ENCODE results near the gene RCBTB2.
A peak's percentile ranks its signal among the peaks of the same experiment; 100 is the strongest.
"Not testable (repeated sequence)": the region's sequence is repeated elsewhere in the genome, so short reads cannot be mapped to it uniquely, and the experiment has no call there.

The RCBTB2 gene

DNA sequence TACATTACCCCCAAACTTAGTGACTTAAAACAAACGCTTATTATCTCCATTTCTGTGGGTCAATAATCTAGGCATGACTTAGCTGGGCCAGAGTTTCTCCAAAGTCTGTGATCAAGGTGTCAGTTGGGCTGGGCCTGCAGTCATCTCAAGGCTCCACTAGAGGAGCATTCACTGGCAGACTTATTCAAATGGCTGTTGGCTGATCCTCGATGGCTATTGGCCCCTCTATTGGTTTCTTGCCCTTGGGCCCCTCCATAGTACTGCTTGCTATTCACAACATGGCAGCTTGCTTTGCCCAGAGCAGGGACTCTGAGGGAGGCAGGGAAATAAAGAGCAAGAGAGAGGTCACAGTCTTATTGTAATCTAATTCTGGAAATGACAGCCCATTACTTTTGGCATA lies 57.6 kb downstream of the RCBTB2 start:
- Histone ChIP-seq H2AFZ (ENCODE audit: low read length) (no peak overlapping the region), H3K4me2 (ENCODE audit: low read depth, low read length, poor library complexity, severe bottlenecking) (no peak overlapping the region), H3K9ac (ENCODE audit: low read depth, low read length, poor library complexity, severe bottlenecking) (no peak overlapping the region), H3K9me2 (replicated peaks; ENCODE audit: low read depth, low read length) (no peaks in the 10 kb centered on the region), H3K27me3 (ENCODE audit: insufficient read depth, low read length, poor library complexity, severe bottlenecking) (no peaks in the 10 kb centered on the region), H3K79me2 (ENCODE audit: insufficient read depth, low read length) (no peaks in the 10 kb centered on the region), H3K36me3 (ENCODE audit: insufficient read depth, low read length) (peaks cover 21% of the 10 kb centered on the region), H3K4me1 (ENCODE audit: insufficient read depth, low read length, poor library complexity, severe bottlenecking) (no peaks in the 10 kb centered on the region), H3K9me3 (ENCODE audit: insufficient read depth, low read depth, low read length) (no peaks in the 10 kb centered on the region), H3K4me3 (ENCODE audit: low read length, poor library complexity, severe bottlenecking) (no peak overlapping the region), H4K20me1 (ENCODE audit: insufficient read depth, low read length, poor library complexity, severe bottlenecking) (no peaks in the 10 kb centered on the region), H3F3A (ENCODE audit: low read depth) (peaks cover 3% of the 10 kb centered on the region; the same call in 1 of the 2 replicates)
- TF ChIP-seq, protein P1, sequence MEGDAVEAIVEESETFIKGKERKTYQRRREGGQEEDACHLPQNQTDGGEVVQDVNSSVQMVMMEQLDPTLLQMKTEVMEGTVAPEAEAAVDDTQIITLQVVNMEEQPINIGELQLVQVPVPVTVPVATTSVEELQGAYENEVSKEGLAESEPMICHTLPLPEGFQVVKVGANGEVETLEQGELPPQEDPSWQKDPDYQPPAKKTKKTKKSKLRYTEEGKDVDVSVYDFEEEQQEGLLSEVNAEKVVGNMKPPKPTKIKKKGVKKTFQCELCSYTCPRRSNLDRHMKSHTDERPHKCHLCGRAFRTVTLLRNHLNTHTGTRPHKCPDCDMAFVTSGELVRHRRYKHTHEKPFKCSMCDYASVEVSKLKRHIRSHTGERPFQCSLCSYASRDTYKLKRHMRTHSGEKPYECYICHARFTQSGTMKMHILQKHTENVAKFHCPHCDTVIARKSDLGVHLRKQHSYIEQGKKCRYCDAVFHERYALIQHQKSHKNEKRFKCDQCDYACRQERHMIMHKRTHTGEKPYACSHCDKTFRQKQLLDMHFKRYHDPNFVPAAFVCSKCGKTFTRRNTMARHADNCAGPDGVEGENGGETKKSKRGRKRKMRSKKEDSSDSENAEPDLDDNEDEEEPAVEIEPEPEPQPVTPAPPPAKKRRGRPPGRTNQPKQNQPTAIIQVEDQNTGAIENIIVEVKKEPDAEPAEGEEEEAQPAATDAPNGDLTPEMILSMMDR (conservative IDR thresholded peaks at IDR 0.05; ENCODE audit: low read length) = peak; percentile 29; the same call in 1 of the 2 replicates
- TF ChIP-seq EZH2phosphoT487 (IDR thresholded peaks at IDR 0.05; ENCODE audit: borderline replicate concordance) = no peak

DNA sequence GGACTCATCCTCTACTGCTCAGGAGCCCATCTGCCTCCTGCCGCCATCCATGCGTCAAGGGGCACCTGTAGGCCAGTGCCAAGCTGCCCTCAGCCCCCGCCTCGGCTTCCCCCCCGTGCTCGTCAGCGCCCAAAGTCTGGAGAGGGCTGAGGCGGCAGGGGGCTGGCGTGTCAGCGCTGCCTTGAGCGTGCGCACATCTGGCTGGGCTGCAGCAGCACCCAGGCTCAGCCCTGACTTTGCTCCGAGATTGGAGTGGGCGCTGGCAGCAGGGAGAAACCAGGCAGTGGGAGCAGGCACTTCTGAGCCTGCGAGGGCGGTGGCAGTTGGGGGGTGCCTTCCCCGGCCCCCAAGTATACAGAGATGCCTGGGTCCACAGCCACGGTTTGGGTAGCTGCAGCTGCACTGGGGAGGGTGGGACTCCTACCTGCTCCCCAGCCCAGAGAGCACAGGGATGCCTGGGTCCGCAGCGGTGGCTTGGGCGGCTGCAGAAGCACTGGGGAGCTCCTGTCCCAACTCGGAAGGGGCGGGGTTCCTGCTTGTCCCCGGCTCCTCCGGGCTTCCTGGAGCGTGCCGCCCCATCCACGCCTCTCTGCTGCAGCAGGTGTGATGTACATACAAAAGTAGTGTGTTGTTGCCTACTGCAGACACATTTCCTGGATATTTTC lies 75.2 kb downstream of the RCBTB2 start:
- no peak overlapping the region for H3K9ac ChIP-seq (ENCODE audit: low read depth, low read length, poor library complexity, severe bottlenecking)
- no peak for TF ChIP-seq EZH2phosphoT487 (IDR thresholded peaks at IDR 0.05; ENCODE audit: borderline replicate concordance)
- TF ChIP-seq, protein P1 (conservative IDR thresholded peaks at IDR 0.05; ENCODE audit: low read length) = no peak
- no peak overlapping the region for H3K4me2 ChIP-seq (ENCODE audit: low read depth, low read length, poor library complexity, severe bottlenecking)
- H2AFZ ChIP-seq (ENCODE audit: low read length) = no peak overlapping the region
- peaks cover 11% of the 10 kb centered on the region; the same call in 1 of the 2 replicates for H3K79me2 ChIP-seq (ENCODE audit: insufficient read depth, low read length)
- H3K4me3 ChIP-seq (ENCODE audit: low read length, poor library complexity, severe bottlenecking) = no peak overlapping the region
- H3K9me3 ChIP-seq (ENCODE audit: insufficient read depth, low read depth, low read length) = 0 out of 2 replicates have a peak, but pooled peaks cover under 1% of the 10 kb centered on the region
- H3K9me2 ChIP-seq (replicated peaks; ENCODE audit: low read depth, low read length) = no peaks in the 10 kb centered on the region
- no peaks in the 10 kb centered on the region for H3K4me1 ChIP-seq (ENCODE audit: insufficient read depth, low read length, poor library complexity, severe bottlenecking)
- peaks cover 89% of the 10 kb centered on the region for H3K36me3 ChIP-seq (ENCODE audit: insufficient read depth, low read length)
- H4K20me1 ChIP-seq (ENCODE audit: insufficient read depth, low read length, poor library complexity, severe bottlenecking) = no peaks in the 10 kb centered on the region
- H3K27me3 ChIP-seq (ENCODE audit: insufficient read depth, low read length, poor library complexity, severe bottlenecking) = no peaks in the 10 kb centered on the region
- H3F3A ChIP-seq (ENCODE audit: low read depth) = no peaks in the 10 kb centered on the region

GRCh38 chr13:48456546-48456945 lies 76.3 kb downstream of the RCBTB2 start:
- no peak overlapping the region for H3K4me3 ChIP-seq (ENCODE audit: low read length, poor library complexity, severe bottlenecking)
- 0 out of 2 replicates have a peak, but pooled peaks cover under 1% of the 10 kb centered on the region for H3F3A ChIP-seq (ENCODE audit: low read depth)
- no peak overlapping the region for H2AFZ ChIP-seq (ENCODE audit: low read length)
- H3K4me1 ChIP-seq (ENCODE audit: insufficient read depth, low read length, poor library complexity, severe bottlenecking) = no peaks in the 10 kb centered on the region
- H3K27me3 ChIP-seq (ENCODE audit: insufficient read depth, low read length, poor library complexity, severe bottlenecking) = no peaks in the 10 kb centered on the region
- peaks cover 12% of the 10 kb centered on the region; the same call in 1 of the 2 replicates for H3K9me3 ChIP-seq (ENCODE audit: insufficient read depth, low read depth, low read length)
- H4K20me1 ChIP-seq (ENCODE audit: insufficient read depth, low read length, poor library complexity, severe bottlenecking) = no peaks in the 10 kb centered on the region
- TF ChIP-seq, protein P1 (conservative IDR thresholded peaks at IDR 0.05; ENCODE audit: low read length) = no peak
- no peak for TF ChIP-seq EZH2phosphoT487 (IDR thresholded peaks at IDR 0.05; ENCODE audit: borderline replicate concordance)
- peaks cover 79% of the 10 kb centered on the region for H3K36me3 ChIP-seq (ENCODE audit: insufficient read depth, low read length)
- no peaks in the 10 kb centered on the region for H3K9me2 ChIP-seq (replicated peaks; ENCODE audit: low read depth, low read length)
- H3K9ac ChIP-seq (ENCODE audit: low read depth, low read length, poor library complexity, severe bottlenecking) = no peak overlapping the region
- H3K79me2 ChIP-seq (ENCODE audit: insufficient read depth, low read length) = peaks cover 15% of the 10 kb centered on the region; the same call in 1 of the 2 replicates
- no peak overlapping the region for H3K4me2 ChIP-seq (ENCODE audit: low read depth, low read length, poor library complexity, severe bottlenecking)

- H2AFZ ChIP-seq (ENCODE audit: low read length); H3F3A ChIP-seq (ENCODE audit: low read depth); H3K9me2 ChIP-seq (replicated peaks; ENCODE audit: low read depth, low read length); H3K27me3 ChIP-seq (ENCODE audit: insufficient read depth, low read length, poor library complexity, severe bottlenecking); H3K9ac ChIP-seq (ENCODE audit: low read depth, low read length, poor library complexity, severe bottlenecking); H3K4me2 ChIP-seq (ENCODE audit: low read depth, low read length, poor library complexity, severe bottlenecking); H3K4me3 ChIP-seq (ENCODE audit: low read length, poor library complexity, severe bottlenecking); H4K20me1 ChIP-seq (ENCODE audit: insufficient read depth, low read length, poor library complexity, severe bottlenecking): not testable (repeated sequence)
- Histone ChIP-seq H3K4me1 (ENCODE audit: insufficient read depth, low read length, poor library complexity, severe bottlenecking) (peaks cover 26% of the 10 kb centered on the region), H3K9me3 (ENCODE audit: insufficient read depth, low read depth, low read length) (peaks cover 23% of the 10 kb centered on the region), H3K79me2 (ENCODE audit: insufficient read depth, low read length) (peaks cover 38% of the 10 kb centered on the region), H3K36me3 (ENCODE audit: insufficient read depth, low read length) (peaks cover 37% of the 10 kb centered on the region)
These were observed 81.7 kb downstream of the RCBTB2 start for GRCh38 chr13:48451196-48451595.

Measured in Loucy (cell line).